WERI-Rb-1 (cell line): ENCODE measurements around the gene TNFRSF11A.

Experiments used
- DNase-seq: peaks from one replicate; pipeline ENCODE4 v3.0.0-alpha.2; 2020
- H3K27ac ChIP-seq: fragments of 250-450 bp; sonication (Bioruptor Pico); 2 replicates; pipeline ENCODE4 v1.5.1; 2020; ENCODE audit warnings: mild to moderate bottlenecking, moderate library complexity
- H3K27me3 ChIP-seq: fragments of 250-450 bp; sonication (Bioruptor Pico); 2 replicates; pipeline ENCODE4 v1.5.1; 2021; ENCODE audit warnings: mild to moderate bottlenecking, low read depth, moderate library complexity; ENCODE audit not compliant: insufficient read depth, severe bottlenecking
- H3K36me3 ChIP-seq: fragments of 250-450 bp; sonication (Bioruptor Pico); 2 replicates; pipeline ENCODE4 v1.5.1; 2020; ENCODE audit warnings: mild to moderate bottlenecking, moderate library complexity
- H3K4me3 ChIP-seq: 2 replicates; pipeline ENCODE4 v1.5.1; 2011; ENCODE audit warnings: low read depth, mild to moderate bottlenecking, control low read depth, low read length
- H3K9me3 ChIP-seq: fragments of 250-450 bp; sonication (Bioruptor Pico); 2 replicates; pipeline ENCODE4 v1.5.1; 2021; ENCODE audit warnings: mild to moderate bottlenecking, moderate library complexity; ENCODE audit not compliant: severe bottlenecking
- TF ChIP-seq, protein P1 (sequence below): IDR thresholded peaks from 2 replicates; pipeline ENCODE4 v1.5.1; 2011; ENCODE audit warnings: low read depth, mild to moderate bottlenecking, control low read depth, inconsistent platforms, low read length

TNFRSF11A gene

DNA sequence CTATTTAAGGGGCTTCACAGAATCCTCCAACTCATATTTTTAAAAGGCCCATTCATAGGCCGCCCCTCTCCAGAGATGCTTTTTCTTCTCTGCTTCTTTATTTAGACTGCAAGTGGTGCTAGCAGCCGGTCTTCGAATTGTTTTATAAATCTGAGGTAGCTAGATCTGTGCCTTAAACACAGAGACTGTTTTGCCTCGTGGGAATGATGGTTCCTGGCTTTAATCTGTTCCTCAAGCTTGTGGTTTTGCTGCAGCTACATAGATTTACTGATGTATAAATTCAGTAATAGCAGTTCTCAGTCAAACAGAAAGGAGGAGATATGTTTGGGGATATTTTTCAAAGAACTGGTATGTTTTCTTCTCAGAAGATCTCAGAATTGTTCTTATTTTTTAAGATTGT is 45.3 kb downstream of the TNFRSF11A start:
- TF ChIP-seq, protein P1, sequence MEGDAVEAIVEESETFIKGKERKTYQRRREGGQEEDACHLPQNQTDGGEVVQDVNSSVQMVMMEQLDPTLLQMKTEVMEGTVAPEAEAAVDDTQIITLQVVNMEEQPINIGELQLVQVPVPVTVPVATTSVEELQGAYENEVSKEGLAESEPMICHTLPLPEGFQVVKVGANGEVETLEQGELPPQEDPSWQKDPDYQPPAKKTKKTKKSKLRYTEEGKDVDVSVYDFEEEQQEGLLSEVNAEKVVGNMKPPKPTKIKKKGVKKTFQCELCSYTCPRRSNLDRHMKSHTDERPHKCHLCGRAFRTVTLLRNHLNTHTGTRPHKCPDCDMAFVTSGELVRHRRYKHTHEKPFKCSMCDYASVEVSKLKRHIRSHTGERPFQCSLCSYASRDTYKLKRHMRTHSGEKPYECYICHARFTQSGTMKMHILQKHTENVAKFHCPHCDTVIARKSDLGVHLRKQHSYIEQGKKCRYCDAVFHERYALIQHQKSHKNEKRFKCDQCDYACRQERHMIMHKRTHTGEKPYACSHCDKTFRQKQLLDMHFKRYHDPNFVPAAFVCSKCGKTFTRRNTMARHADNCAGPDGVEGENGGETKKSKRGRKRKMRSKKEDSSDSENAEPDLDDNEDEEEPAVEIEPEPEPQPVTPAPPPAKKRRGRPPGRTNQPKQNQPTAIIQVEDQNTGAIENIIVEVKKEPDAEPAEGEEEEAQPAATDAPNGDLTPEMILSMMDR: no peak
- no peak for DNase-seq
- H3K36me3 ChIP-seq: no peaks in the 10 kb centered on the region
- no peaks in the 10 kb centered on the region for H3K27me3 ChIP-seq
- no peak overlapping the region for H3K4me3 ChIP-seq
- H3K27ac ChIP-seq: no peak overlapping the region
- H3K9me3 ChIP-seq: no peaks in the 10 kb centered on the region

DNA sequence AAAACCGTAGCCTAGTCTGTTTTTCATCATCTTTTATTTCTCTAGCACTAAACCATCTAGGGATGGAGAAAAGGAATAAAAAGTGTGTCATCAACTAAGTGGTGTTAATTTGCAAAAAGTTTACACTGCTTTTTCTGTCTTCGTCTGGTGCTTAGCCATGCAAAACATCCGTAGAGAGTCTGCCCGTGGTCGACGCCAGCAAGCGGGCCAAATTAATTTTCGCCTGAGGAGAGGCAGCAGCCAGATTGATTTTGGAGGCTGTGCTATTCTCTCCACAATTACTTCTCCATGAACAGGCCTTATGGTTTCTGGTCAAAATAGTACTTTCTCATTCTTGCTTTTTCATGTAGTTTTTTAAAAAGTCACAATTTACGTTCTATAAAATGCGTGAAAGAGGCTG is 46.3 kb downstream of the TNFRSF11A start:
- H3K36me3 ChIP-seq: no peaks in the 10 kb centered on the region
- no peaks in the 10 kb centered on the region for H3K27me3 ChIP-seq
- no peak for DNase-seq
- TF ChIP-seq, protein P1: no peak
- H3K27ac ChIP-seq: no peak overlapping the region
- no peak overlapping the region for H3K4me3 ChIP-seq
- no peaks in the 10 kb centered on the region for H3K9me3 ChIP-seq

DNA sequence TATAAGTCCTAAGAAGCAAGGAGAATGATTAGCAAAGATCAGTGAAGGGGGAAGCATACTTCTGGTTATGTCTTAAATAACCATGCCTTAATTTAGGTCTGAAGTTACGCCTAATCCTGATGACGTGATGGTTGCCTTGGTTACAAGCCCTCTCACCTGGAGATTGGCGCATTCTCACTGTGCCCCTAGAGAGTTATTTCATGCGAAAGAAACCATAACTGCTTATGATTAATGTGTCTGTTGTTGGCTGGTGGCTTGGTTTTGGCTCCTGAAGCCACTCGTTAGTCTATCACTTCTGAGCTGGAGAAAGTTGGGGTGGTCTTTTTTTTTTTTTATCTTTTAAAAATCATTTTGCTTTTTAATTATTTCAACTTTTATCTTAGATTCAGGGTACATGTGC is 47.0 kb downstream of the TNFRSF11A start:
- Histone ChIP-seq H3K27me3 (no peaks in the 10 kb centered on the region), H3K36me3 (no peaks in the 10 kb centered on the region), H3K9me3 (no peaks in the 10 kb centered on the region), H3K27ac (no peak overlapping the region), H3K4me3 (no peak overlapping the region)
- no peak for DNase-seq
- TF ChIP-seq, protein P1: no peak

DNA sequence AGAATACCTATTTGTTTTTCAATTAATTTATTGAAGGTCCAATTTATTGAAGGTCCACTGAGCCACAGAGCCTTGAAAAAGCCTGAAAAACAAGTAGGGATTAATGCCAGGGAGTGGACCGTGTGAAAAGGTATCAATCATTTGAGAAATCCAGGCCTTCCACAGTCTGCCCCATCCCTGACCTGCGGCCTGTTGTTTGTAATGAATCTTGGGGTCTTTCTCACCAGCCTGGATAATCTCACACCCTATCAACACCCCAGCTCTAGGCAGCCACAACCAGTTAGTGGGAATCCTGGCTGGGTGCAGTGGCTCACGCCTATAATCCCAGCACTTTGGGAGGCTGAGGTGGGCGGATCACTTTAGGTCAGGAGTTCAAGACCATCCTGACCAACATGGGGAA is 47.8 kb downstream of the TNFRSF11A start:
- Histone ChIP-seq H3K27me3 (no peaks in the 10 kb centered on the region), H3K36me3 (no peaks in the 10 kb centered on the region), H3K4me3 (no peak overlapping the region), H3K27ac (no peak overlapping the region), H3K9me3 (no peaks in the 10 kb centered on the region)
- TF ChIP-seq, protein P1: no peak
- DNase-seq: no peak

DNA sequence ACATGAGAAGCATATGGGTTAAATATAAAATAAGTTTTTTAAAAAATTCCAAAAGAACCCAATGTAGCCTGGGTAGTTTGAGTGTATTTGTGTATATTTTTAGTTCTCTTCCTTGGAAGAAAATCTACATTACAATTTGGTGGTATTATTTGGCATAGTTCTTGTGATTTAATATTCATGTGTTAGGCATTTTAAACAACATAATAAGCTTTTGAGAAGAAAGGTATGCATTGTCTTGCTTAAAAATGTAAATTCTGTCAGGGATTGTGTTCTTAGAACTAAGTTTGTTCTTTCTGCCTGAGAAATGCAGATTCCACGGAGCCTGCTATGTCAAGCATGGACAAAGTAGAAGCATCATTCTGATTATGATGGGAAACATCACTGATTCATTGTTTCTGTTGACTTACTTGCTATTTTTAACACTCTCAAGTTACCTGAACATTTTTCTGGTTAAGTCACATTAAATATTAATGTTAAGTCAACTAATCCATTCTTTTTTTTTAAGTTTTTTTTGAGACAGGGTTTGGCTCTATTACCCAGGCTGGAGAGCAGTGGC is 49.4 kb downstream of the TNFRSF11A start:
- Histone ChIP-seq H3K9me3 (no peaks in the 10 kb centered on the region), H3K27ac (no peak overlapping the region), H3K27me3 (no peaks in the 10 kb centered on the region), H3K36me3 (no peaks in the 10 kb centered on the region), H3K4me3 (no peak overlapping the region)
- DNase-seq: no peak
- TF ChIP-seq, protein P1: no peak

DNA sequence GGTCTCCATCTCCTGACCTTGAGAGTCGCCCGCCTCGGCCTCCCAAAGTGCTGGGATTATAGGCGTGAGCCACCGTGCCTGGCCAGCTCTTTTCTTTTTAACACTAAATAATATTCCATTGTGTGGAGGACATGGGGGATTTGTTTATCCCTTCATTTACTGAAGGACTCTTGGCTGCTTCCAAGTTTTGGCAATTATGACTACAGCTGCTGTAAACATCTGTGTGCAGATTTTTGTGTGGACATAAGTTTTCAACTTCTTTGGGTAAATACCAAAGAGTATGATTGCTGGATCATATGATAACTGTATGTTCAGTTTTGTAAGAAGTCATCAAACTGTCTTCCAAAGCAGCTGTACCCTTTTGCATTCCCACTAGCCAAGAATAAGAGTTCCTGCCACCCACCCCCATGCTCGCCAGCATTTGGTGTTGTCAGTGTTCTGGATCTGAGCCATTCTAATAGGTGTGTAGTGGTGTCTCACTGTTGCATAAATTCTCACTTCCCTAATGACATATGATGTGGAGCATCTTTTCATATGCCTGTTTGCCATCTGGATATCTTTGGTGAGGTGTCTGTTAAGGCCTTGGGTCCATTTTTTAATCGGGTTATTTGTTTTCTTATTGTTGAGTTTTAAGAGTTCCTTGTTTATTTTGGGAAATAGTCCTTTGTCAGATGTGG is 52.2 kb downstream of the TNFRSF11A start:
- TF ChIP-seq, protein P1: no peak
- H3K27me3 ChIP-seq: no peaks in the 10 kb centered on the region
- H3K4me3 ChIP-seq: no peak overlapping the region
- H3K9me3 ChIP-seq: no peaks in the 10 kb centered on the region
- H3K36me3 ChIP-seq: no peaks in the 10 kb centered on the region
- H3K27ac ChIP-seq: no peak overlapping the region
- no peak for DNase-seq
